Natural killer cell treated with Interleukin-12 subunit alpha and Interleukin-12 subunit beta and Interleukin-15 and Interleukin-18, amount 100 ng/mL, for 72 hours (primary cell): ENCODE data around the gene MPG. TPM values are rescaled to one million over a fixed set of nuclear protein-coding genes. Genes with fewer than 3 reads are reported as not detected.

Source experiments
- ATAC-seq, 2 donors: fragments of 150-1000 bp; cut with Tn5 transposase in 1 of 2; sonication (Bioruptor Pico), chemical (Tn5 transposase) in 1 of 2; 2 replicates each; pipeline ENCODE4 v1.10.0; 2021
- DNase-seq: peaks from one replicate; pipeline ENCODE4 v3.0.0; 2022; ENCODE audit warnings: low spot score
- H3K27ac Mint-ChIP-seq, 2 donors: 1 replicate in 1 of 2; 2 replicates in 1 of 2; pipeline ENCODE4 v1.8.0; 2022; ENCODE audit warnings: mixed read lengths in 2 of 2, mild to moderate bottlenecking in 1 of 2, moderate library complexity in 1 of 2
- H3K27me3 Mint-ChIP-seq, 2 donors: 1 replicate in 1 of 2; 2 replicates in 1 of 2; pipeline ENCODE4 v1.8.0; 2022; ENCODE audit warnings: mixed read lengths in 2 of 2
- H3K36me3 Mint-ChIP-seq: one replicate; pipeline ENCODE4 v1.8.0; 2022; ENCODE audit warnings: mixed read lengths
- H3K4me1 Mint-ChIP-seq, 2 donors: 1 replicate in 1 of 2; 2 replicates in 1 of 2; pipeline ENCODE4 v1.8.0; 2022; ENCODE audit warnings: low read depth in 2 of 2, mixed read lengths in 2 of 2, mild to moderate bottlenecking in 1 of 2
- H3K4me3 Mint-ChIP-seq: one replicate; pipeline ENCODE4 v1.8.0; 2022; ENCODE audit warnings: mixed read lengths
- H3K9me3 Mint-ChIP-seq: 2 replicates; pipeline ENCODE4 v1.8.0; 2022; ENCODE audit warnings: mixed read lengths
- total RNA-seq, 2 donors: library from RNA; stranded (reverse); gene quantifications; one replicate each; pipeline ENCODE4 v1.2.3, GENCODE V29; 2022

MPG gene
- total RNA-seq, 2 donors from 2014 or later: 39.9 to 43.8 TPM

DNA sequence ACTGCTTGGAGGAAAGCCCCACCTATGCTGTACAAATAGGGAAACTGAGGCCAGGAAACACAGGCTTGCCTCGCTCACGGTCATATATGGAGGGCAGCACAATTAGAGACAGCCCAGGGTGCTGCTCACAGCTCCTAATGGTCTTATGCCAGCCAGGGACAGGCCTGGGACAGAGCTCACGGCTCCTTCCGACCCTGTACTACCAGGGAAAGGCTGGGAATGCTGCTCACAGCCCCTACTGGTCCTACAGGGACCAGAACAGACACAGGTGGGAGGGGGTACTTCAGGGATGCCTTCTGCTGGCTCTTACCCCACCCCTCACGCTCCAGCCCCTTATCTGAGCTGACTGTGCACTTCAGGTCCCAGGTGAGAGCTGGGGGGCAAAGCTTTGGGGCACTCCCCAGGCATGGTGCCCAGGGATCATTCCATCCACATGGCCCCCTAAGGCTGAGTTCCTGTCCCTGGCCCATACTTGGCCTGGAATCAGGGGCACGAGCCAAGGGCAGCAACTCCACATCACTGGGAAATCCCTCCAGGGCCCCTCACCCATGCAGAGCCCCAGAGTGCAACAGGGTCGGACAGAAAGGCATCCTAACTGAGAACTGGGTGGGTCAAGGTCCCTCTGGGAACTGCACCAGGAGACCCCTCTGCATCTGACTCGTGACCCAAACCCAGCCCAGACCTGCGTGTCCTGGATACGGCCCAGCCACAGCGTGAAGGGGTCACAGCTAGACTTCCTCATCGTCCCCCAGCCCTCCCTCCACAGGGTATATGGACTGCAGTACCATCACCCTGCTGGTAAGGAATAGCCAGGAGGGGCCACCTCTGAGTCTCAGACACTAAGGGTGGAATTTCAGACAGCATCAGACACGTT lies 11.5 kb upstream of the MPG start:
- Mint-ChIP-seq H3K27ac (no peak overlapping the region), H3K27me3 (peaks cover 0 to 6% of the 10 kb centered on the region in 2 donors), H3K36me3 (no peaks in the 10 kb centered on the region), H3K4me1 (peaks cover 0 to 3% of the 10 kb centered on the region in 2 donors), H3K9me3 (no peaks in the 10 kb centered on the region), H3K4me3 (no peak overlapping the region)
- DNase-seq (no peak), ATAC-seq (no peak)

- ATAC-seq (no peak), DNase-seq (no peak)
- peaks cover 0 to 6% of the 10 kb centered on the region in 2 donors for H3K27me3 Mint-ChIP-seq
- H3K4me1 Mint-ChIP-seq: peaks cover 0 to 3% of the 10 kb centered on the region in 2 donors
- H3K9me3 Mint-ChIP-seq: no peaks in the 10 kb centered on the region
- H3K27ac Mint-ChIP-seq: no peak overlapping the region
- H3K4me3 Mint-ChIP-seq: no peak overlapping the region
- no peaks in the 10 kb centered on the region for H3K36me3 Mint-ChIP-seq
These were observed 10.7 kb upstream of the MPG start for GRCh38 chr16:67183-67791.

DNA sequence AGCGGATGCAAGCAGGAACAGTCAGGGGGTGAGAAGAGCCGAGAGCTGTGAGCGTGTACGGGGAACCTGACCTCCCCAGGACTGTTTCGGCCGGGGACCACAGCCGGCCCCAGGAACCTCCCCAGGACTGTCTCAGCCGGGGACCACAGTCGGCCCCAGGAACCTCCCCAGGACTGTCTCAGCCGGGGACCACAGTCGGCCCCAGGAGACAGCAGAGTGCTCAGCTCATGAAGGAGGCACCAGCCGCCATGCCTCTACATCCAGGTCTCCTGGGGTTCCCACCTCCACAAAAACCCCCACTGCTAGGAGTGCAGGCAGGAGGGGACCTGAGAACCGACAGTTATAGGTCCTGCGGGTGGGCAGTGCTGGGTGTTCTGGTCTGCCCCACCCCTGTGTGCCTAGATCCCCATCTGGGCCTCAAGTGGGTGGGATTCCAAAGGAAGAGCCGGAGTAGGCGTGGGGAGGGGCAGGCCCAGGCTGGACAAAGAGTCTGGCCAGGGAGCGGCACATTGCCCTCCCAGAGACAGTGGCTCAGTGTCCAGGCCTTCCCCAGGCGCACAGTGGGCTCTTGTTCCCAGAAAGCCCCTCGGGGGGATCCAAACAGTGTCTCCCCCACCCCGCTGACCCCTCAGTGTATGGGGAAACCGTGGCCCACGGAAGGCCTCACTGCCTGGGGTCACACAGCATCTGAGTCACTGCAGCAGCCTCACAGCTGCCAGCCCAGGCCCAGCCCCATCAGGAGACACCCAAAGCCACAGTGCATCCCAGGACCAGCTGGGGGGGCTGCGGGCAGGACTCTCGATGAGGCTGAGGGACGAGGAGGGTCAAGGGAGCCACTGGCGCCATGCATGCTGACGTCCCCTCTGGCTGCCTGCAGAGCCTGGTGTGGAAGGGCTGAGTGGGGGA lies 9.9 kb upstream of the MPG start:
- Mint-ChIP-seq H3K27me3 (peaks cover 6 to 10% of the 10 kb centered on the region in 2 donors), H3K9me3 (no peaks in the 10 kb centered on the region), H3K4me3 (no peak overlapping the region), H3K36me3 (no peaks in the 10 kb centered on the region), H3K27ac (no peak overlapping the region), H3K4me1 (peaks cover 5 to 7% of the 10 kb centered on the region in 2 donors)
- ATAC-seq (no peak), DNase-seq (no peak)

- peaks cover 8 to 13% of the 10 kb centered on the region in 2 donors for H3K27me3 Mint-ChIP-seq
- no peaks in the 10 kb centered on the region for H3K9me3 Mint-ChIP-seq
- DNase-seq (no peak), ATAC-seq (no peak)
- no peak overlapping the region for H3K27ac Mint-ChIP-seq
- H3K36me3 Mint-ChIP-seq: no peaks in the 10 kb centered on the region
- H3K4me3 Mint-ChIP-seq: no peak overlapping the region
- H3K4me1 Mint-ChIP-seq: peaks cover 6 to 7% of the 10 kb centered on the region in 2 donors
These were observed 8.8 kb upstream of the MPG start for GRCh38 chr16:69181-69580.

GRCh38 chr16:71210-71539 lies 6.8 kb upstream of the MPG start:
- Mint-ChIP-seq H3K4me3 (no peak overlapping the region), H3K27ac (no peak overlapping the region), H3K36me3 (no peaks in the 10 kb centered on the region), H3K27me3 (peaks cover 8 to 16% of the 10 kb centered on the region in 2 donors), H3K4me1 (peaks cover 7 to 11% of the 10 kb centered on the region in 2 donors), H3K9me3 (no peaks in the 10 kb centered on the region)
- DNase-seq (no peak), ATAC-seq (no peak)

- Mint-ChIP-seq H3K9me3 (no peaks in the 10 kb centered on the region), H3K4me3 (no peak overlapping the region), H3K27me3 (peaks cover 8 to 16% of the 10 kb centered on the region in 2 donors), H3K36me3 (no peaks in the 10 kb centered on the region), H3K27ac (no peak overlapping the region), H3K4me1 (peaks cover 13 to 17% of the 10 kb centered on the region in 2 donors)
- DNase-seq: no peak
- no peak for ATAC-seq
These were observed 6.3 kb upstream of the MPG start for GRCh38 chr16:71540-72401.

- ATAC-seq (peak; percentile 53 to 84), DNase-seq (no peak)
- Mint-ChIP-seq H3K27ac (no peak within 1 kb of the TSS), H3K4me1 (peaks cover 14 to 18% of the 10 kb centered on the region in 2 donors), H3K36me3 (no peaks in the 10 kb centered on the region), H3K27me3 (peaks cover 8 to 12% of the 10 kb centered on the region in 2 donors), H3K4me3 (peak within 1 kb of the TSS; percentile 82), H3K9me3 (no peaks in the 10 kb centered on the region)
These were observed 5.2 kb upstream of the MPG start, which contains the start of gene RHBDF1 for GRCh38 chr16:72561-73548. RHBDF1 (minus strand) TSS chr16:72631; CDS start chr16:65015, 7,616 bp downstream.

DNA sequence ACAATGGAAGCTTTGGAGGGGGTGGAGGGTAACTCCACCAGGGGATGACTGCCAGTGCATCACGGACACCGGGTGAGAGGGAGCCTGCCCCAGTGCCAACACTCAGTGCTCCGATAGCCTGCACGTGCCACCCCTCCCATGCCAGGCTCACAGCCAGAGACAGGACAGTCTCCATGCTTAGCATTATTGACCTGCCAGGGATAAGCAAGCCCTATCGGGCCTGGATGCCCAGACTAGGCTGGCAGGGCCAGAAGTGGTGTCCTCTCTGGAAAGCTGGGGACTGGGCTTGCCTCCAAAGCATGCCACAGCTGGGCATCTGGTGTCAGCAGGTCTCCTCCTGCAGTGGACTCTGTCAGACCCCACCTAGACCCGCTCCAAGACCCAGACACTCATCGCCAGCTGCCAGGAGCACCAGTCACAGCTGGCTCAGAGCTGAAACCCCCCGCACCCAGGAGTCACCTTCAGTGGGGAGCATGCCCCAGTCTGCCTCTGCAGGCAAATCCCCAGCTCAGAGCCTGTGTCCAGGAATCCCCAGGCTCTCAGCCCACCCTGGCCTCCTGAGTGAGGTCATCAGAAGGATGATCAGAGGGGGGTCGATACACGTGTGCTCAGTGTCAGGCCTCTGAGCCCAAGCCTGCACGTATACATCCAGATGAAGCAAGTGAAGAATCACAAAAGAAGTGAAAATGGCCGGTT lies 3.8 kb upstream of the MPG start:
- H3K9me3 Mint-ChIP-seq: no peaks in the 10 kb centered on the region

GRCh38 chr16:74747-75334 lies 3.2 kb upstream of the MPG start:
- peaks cover 26 to 28% of the 10 kb centered on the region in 2 donors for H3K4me1 Mint-ChIP-seq
- H3K4me3 Mint-ChIP-seq: no peak overlapping the region
- H3K9me3 Mint-ChIP-seq: no peaks in the 10 kb centered on the region
- no peak for ATAC-seq
- no peaks in the 10 kb centered on the region for H3K36me3 Mint-ChIP-seq
- peaks cover 8 to 9% of the 10 kb centered on the region in 2 donors for H3K27me3 Mint-ChIP-seq
- DNase-seq: no peak
- H3K27ac Mint-ChIP-seq: no peak overlapping the region

More for the DNA sequence above, 3.8 kb upstream of the MPG start:
- DNase-seq (no peak), ATAC-seq (no peak)
- Mint-ChIP-seq H3K27me3 (peaks cover 8 to 12% of the 10 kb centered on the region in 2 donors), H3K4me1 (peaks cover 22 to 25% of the 10 kb centered on the region in 2 donors), H3K27ac (no peak overlapping the region), H3K36me3 (no peaks in the 10 kb centered on the region), H3K4me3 (no peak overlapping the region)

DNA sequence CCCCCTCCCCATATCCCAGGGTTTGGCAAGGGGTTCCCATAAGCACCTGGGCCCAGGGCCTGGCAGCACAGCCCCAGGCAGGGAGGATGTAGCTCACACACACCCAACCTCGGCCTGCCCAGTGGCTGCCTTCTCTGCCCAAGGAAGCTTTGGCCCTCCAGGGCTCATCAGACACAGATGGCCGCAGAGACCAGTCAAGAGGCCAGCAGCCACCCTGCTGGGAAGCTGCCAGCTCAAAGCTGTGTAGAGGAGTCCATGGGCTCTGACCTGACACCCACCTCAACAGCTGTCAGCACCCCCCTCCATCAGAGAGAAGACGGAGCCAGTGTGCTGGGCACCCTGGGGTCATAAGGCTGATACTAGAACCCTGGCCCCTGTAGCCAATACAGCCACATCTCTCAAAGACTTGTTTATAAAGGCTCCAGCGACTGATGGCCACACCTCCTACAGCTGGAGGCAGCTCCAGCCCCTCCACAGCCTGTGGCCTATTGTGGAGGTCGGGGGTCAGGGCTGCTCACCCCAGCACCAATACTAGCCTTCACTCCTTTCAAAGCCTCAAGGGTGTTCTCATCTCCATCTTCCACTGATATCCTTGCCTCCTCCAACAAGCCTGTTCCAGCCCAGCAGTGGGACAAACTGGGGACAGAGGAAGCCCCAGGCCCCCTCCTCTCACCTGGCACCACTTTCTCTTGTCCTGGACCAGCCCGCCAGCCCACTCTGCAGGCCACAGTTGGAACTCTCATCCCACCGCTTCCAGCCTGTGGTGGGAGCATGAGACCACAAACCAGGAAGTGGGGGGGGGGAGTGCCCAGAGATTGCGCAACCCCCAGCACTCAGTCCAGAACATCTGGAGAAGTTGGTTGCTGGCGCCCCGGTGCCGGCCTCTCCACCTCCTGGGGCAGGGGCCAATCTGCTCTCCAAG lies 2.2 kb upstream of the MPG start:
- H3K36me3 Mint-ChIP-seq: no peaks in the 10 kb centered on the region
- DNase-seq (no peak), ATAC-seq (no peak)
- peaks cover 26 to 33% of the 10 kb centered on the region in 2 donors for H3K4me1 Mint-ChIP-seq
- no peaks in the 10 kb centered on the region for H3K9me3 Mint-ChIP-seq
- peak overlapping the region; percentile 43 to 86 for H3K27ac Mint-ChIP-seq
- peaks cover 8 to 9% of the 10 kb centered on the region in 2 donors for H3K27me3 Mint-ChIP-seq
- peak overlapping the region; percentile 67 for H3K4me3 Mint-ChIP-seq
